Liver (tissue), 9 donors: ENCODE measurements around the gene PAN3. TPM values are rescaled to one million over a fixed set of nuclear protein-coding genes. Genes with fewer than 3 reads are reported as not detected.

Experiments
- DNase-seq: peaks from one replicate; pipeline ENCODE4 v3.0.0-alpha.2; 2017; ENCODE audit warnings: low spot score
- H3K27ac ChIP-seq, 2 donors: one replicate each; pipeline ENCODE4 v1.7.0; 2013; ENCODE audit warnings: inconsistent platforms in 2 of 2, low read length in 2 of 2, control low read depth in 1 of 2, low read depth in 1 of 2, mild to moderate bottlenecking in 1 of 2
- H3K27me3 ChIP-seq, 4 donors: one replicate each; pipeline versions ENCODE4 v1.6.1 to v1.7.0; 2013; ENCODE audit warnings: low read length in 3 of 4, inconsistent platforms in 1 of 4, mild to moderate bottlenecking in 1 of 4, moderate library complexity in 1 of 4; ENCODE audit not compliant: control insufficient read depth in 4 of 4, insufficient read depth in 4 of 4
- H3K36me3 ChIP-seq, 4 donors: one replicate each; pipeline versions ENCODE4 v1.6.1 to v1.7.0; 2013; ENCODE audit warnings: low read length in 3 of 4, mild to moderate bottlenecking in 3 of 4, low read depth in 1 of 4, moderate library complexity in 1 of 4; ENCODE audit not compliant: control insufficient read depth in 4 of 4, insufficient read depth in 3 of 4
- H3K4me1 ChIP-seq, 4 donors: one replicate each; pipeline versions ENCODE4 v1.6.1 to v1.7.0; 2013; ENCODE audit warnings: low read length in 3 of 4, mild to moderate bottlenecking in 3 of 4, moderate library complexity in 1 of 4; ENCODE audit not compliant: control insufficient read depth in 4 of 4, insufficient read depth in 4 of 4
- H3K4me3 ChIP-seq, 3 donors: one replicate each; pipeline versions ENCODE4 v1.6.1 to v1.7.0; 2013; ENCODE audit warnings: low read length in 3 of 3, control low read depth in 1 of 3, low read depth in 1 of 3, mild to moderate bottlenecking in 1 of 3
- H3K9ac ChIP-seq, 2 donors: one replicate each; pipeline ENCODE4 v1.7.0; 2013; ENCODE audit warnings: low read length in 2 of 2, mild to moderate bottlenecking in 2 of 2, moderate library complexity in 2 of 2, control low read depth in 1 of 2, low read depth in 1 of 2
- H3K9me3 ChIP-seq, 4 donors: one replicate each; pipeline versions ENCODE4 v1.6.1 to v1.7.0; 2013; ENCODE audit warnings: low read length in 3 of 4; ENCODE audit not compliant: control insufficient read depth in 4 of 4
- FOXA1 ChIP-seq: IDR thresholded peaks from 2 replicates; pipeline ENCODE4 v1.6.1; 2016; ENCODE audit warnings: antibody characterized with exemption
- FOXA2 ChIP-seq: IDR thresholded peaks from 2 replicates; pipeline ENCODE4 v1.6.1; 2016; ENCODE audit warnings: antibody characterized with exemption
- GABPA ChIP-seq, 2 donors: IDR thresholded peaks in 1 of 2; conservative IDR thresholded peaks in 1 of 2; 2 replicates each; pipeline ENCODE4 v1.6.1; 2016; ENCODE audit warnings: antibody characterized with exemption in 2 of 2, mild to moderate bottlenecking in 1 of 2, moderate library complexity in 1 of 2
- HNF4A ChIP-seq, 2 donors: conservative IDR thresholded peaks; 2 replicates each; pipeline ENCODE4 v1.6.1; 2016; ENCODE audit warnings: antibody characterized with exemption in 2 of 2, mild to moderate bottlenecking in 2 of 2
- JUND ChIP-seq, 2 donors: IDR thresholded peaks; 2 replicates each; pipeline ENCODE4 v1.6.1; 2016; ENCODE audit warnings: antibody characterized with exemption in 2 of 2
- MAX ChIP-seq: IDR thresholded peaks from 2 replicates; pipeline ENCODE4 v1.6.1; 2016; ENCODE audit warnings: antibody characterized with exemption
- NR2F2 ChIP-seq: IDR thresholded peaks from 2 replicates; pipeline ENCODE4 v1.6.1; 2016; ENCODE audit warnings: antibody characterized with exemption
- RAD21 ChIP-seq, 2 donors: IDR thresholded peaks; 2 replicates each; pipeline ENCODE4 v1.6.1; 2016; ENCODE audit warnings: antibody characterized with exemption in 2 of 2, mild to moderate bottlenecking in 2 of 2
- REST ChIP-seq: IDR thresholded peaks from 2 replicates; pipeline ENCODE4 v1.6.1; 2016; ENCODE audit warnings: antibody characterized with exemption, mild to moderate bottlenecking
- RXRA ChIP-seq, 2 donors: IDR thresholded peaks; 2 replicates each; pipeline ENCODE4 v1.6.1; 2017 to 2018; ENCODE audit warnings: antibody characterized with exemption in 2 of 2, mild to moderate bottlenecking in 1 of 2
- SP1 ChIP-seq: IDR thresholded peaks from 2 replicates; pipeline ENCODE4 v1.6.1; 2018; ENCODE audit warnings: antibody characterized with exemption, mild to moderate bottlenecking
- TAF1 ChIP-seq: conservative IDR thresholded peaks from 2 replicates; pipeline ENCODE4 v1.6.1; 2016; ENCODE audit warnings: antibody characterized with exemption, mild to moderate bottlenecking
- YY1 ChIP-seq: IDR thresholded peaks from 2 replicates; pipeline ENCODE4 v1.6.1; 2016; ENCODE audit warnings: antibody characterized with exemption, mild to moderate bottlenecking
- ZBTB33 ChIP-seq: IDR thresholded peaks from 2 replicates; pipeline ENCODE4 v1.6.1; 2016; ENCODE audit warnings: antibody characterized with exemption
- WGBS: extraction: QIAGEN DNeasy Blood & Tissue Kit; methylation state at CpG from one replicate; pipeline ENCODE4 v1.1.7; 2013; 5-methylcytosine and 5-hydroxymethylcytosine counted together
- polyA plus RNA-seq, 2 donors: library from polyadenylated mRNA; stranded (reverse) in 1 of 2; unstranded in 1 of 2; fragments of 200-250 nt in 1 of 2; fragments of >200 nt in 1 of 2; fragmentation: Nextera tagmentation in 1 of 2; extraction: Ambion mirVana in 1 of 2; gene quantifications; one replicate each; pipeline versions ENCODE4 v1.2.1 to v1.2.3, GENCODE V29; 2013 to 2015
- total RNA-seq, 2 donors: library from RNA; depleted of rRNA; stranded (reverse); fragments of >200 nt; gene quantifications; one replicate each; pipeline ENCODE4 v1.2.3, GENCODE V29; 2014
- donor health status: healthy.
- donor health status: healthy.
- donor health status: healthy.
- donor health status: healthy.
- donor health status: healthy.

The PAN3 gene
- total and polyA plus RNA-seq, 4 donors: 2.9 to 22.8 (median 11.6) TPM

- H3K36me3 ChIP-seq: no peaks in the 10 kb centered on the region
- no peaks in the 10 kb centered on the region for H3K9me3 ChIP-seq
- no peak overlapping the region for H3K4me3 ChIP-seq
- WGBS: 84% methylated on average over 7 of the region's 7 CpGs
- no peak overlapping the region for H3K27ac ChIP-seq
- no peak for DNase-seq
- H3K4me1 ChIP-seq: peaks cover 0 to 5% (median 0%) of the 10 kb centered on the region in 4 donors
- TF ChIP-seq GABPA (IDR thresholded peaks at IDR 0.05 in 1 of 2, conservative IDR thresholded peaks at IDR 0.05 in 1 of 2): no peak
- no peak for TF ChIP-seq MAX
- no peak for TF ChIP-seq SP1
- TF ChIP-seq FOXA2: no peak
- H3K27me3 ChIP-seq: no peaks in the 10 kb centered on the region
- H3K9ac ChIP-seq: no peak overlapping the region
Observed at GRCh38 chr13:28318496-28318895, 180.2 kb downstream of the PAN3 start.

- 79% methylated on average over 5 of the region's 5 CpGs for WGBS
Observed at GRCh38 chr13:28319528-28319927, 181.2 kb downstream of the PAN3 start.

GRCh38 chr13:28320209-28320608 is 181.9 kb downstream of the PAN3 start:
- H3K27me3 ChIP-seq: no peaks in the 10 kb centered on the region
- TF ChIP-seq JUND (IDR thresholded peaks at IDR 0.05) (no peak), TAF1 (no peak), GABPA (IDR thresholded peaks at IDR 0.05 in 1 of 2, conservative IDR thresholded peaks at IDR 0.05 in 1 of 2) (no peak), RAD21 (IDR thresholded peaks at IDR 0.05) (no peak), FOXA1 (no peak), FOXA2 (no peak), REST (no peak), MAX (no peak), YY1 (no peak), RXRA (IDR thresholded peaks at IDR 0.05) (no peak), HNF4A (conservative IDR thresholded peaks at IDR 0.05) (no peak), SP1 (no peak)
- no peak for DNase-seq
- no peak overlapping the region for H3K4me3 ChIP-seq
- H3K9me3 ChIP-seq: no peaks in the 10 kb centered on the region
- no peaks in the 10 kb centered on the region for H3K36me3 ChIP-seq
- no peak overlapping the region for H3K9ac ChIP-seq
- no peak overlapping the region for H3K27ac ChIP-seq
- H3K4me1 ChIP-seq: peaks cover 0 to 5% (median 0%) of the 10 kb centered on the region in 4 donors
- WGBS: 89% methylated on average over 6 of the region's 6 CpGs

More at GRCh38 chr13:28319528-28319927, 181.2 kb downstream of the PAN3 start:
- H3K36me3 ChIP-seq: no peaks in the 10 kb centered on the region
- H3K9me3 ChIP-seq: no peaks in the 10 kb centered on the region
- peaks cover 0 to 5% (median 0%) of the 10 kb centered on the region in 4 donors for H3K4me1 ChIP-seq
- H3K9ac ChIP-seq: no peak overlapping the region
- no peak overlapping the region for H3K4me3 ChIP-seq
- no peak for DNase-seq
- no peak overlapping the region for H3K27ac ChIP-seq
- no peak for TF ChIP-seq ZBTB33
- peak; percentile 43 for TF ChIP-seq NR2F2
- no peak for TF ChIP-seq FOXA2
- no peak for TF ChIP-seq RXRA (IDR thresholded peaks at IDR 0.05)
- TF ChIP-seq HNF4A (conservative IDR thresholded peaks at IDR 0.05): no peak
- H3K27me3 ChIP-seq: no peaks in the 10 kb centered on the region
